ENCODE data around the gene MAP2K6. TPM values are rescaled to one million over a fixed set of nuclear protein-coding genes. Genes with fewer than 3 reads are reported as not detected.

MAP2K6 gene
- total and polyA plus RNA-seq, 2 of the 8 experiments (the other 6 are each of a cell fraction or from before 2014, with no cell fraction given) = 11.0 to 44.1 TPM

DNA sequence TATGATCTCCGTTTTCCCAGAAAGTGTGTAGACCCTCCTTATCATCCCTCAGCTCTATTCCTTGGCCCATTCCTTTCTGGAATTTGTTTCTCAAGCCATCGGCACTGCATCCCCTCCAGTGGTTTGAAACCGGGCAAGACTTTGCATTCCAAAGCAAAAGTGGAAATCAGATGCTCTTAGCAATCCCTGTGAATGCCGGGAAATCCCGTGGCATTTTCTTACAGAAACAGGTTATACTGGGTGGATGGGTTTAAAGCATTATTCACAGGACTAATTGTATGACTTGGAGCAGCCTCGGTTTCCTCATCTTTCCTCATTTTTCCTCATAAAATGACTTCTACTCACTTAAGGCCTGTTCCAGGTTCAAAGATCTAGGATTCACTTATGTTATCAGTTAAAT lies 52.0 kb downstream of the MAP2K6 start:
- peaks cover 3 to 23% (median 15%) of the 10 kb centered on the region in 4 experiments; a peak in 4 of 7 replicates for H3K4me1 ChIP-seq (replicated peaks in 1 of 4; ENCODE audit: control insufficient read depth in 3 of 4, insufficient read depth in 4 of 4, low read length in 3 of 4)
- peaks cover 0 to 13% of the 10 kb centered on the region in 2 experiments; a peak in 2 of 4 replicates for H3K79me2 ChIP-seq (ENCODE audit: control insufficient read depth in 1 of 2, insufficient read depth in 2 of 2, low read length in 2 of 2)
- H3K23ac ChIP-seq (ENCODE audit: insufficient read length) = no peak overlapping the region
- FAIRE-seq (no peak), DNase-seq (ENCODE audit: low read depth in 1 of 2, low spot score in 2 of 2) (no peak)
- no peak overlapping the region for H3K4ac ChIP-seq (replicated peaks; ENCODE audit: insufficient read length, low read depth, low read length)
- H4K5ac ChIP-seq (ENCODE audit: insufficient read length, low read depth, low read length) = no peak overlapping the region
- H2BK5ac ChIP-seq (ENCODE audit: low read depth, low read length) = no peak overlapping the region
- H3K27me3 ChIP-seq (replicated peaks in 1 of 4; ENCODE audit: control insufficient read depth in 3 of 4, extremely low read depth in 1 of 4, insufficient read depth in 3 of 4, low read length in 3 of 4) = no peaks in the 10 kb centered on the region
- 0 out of 4 replicates have a peak overlapping the region, but pooled peaks of 1 of the 2 experiments have one; percentile 20 for H3K4me2 ChIP-seq (ENCODE audit: insufficient read depth in 1 of 2, low read depth in 2 of 2, low read length in 2 of 2)
- no peaks in the 10 kb centered on the region for H3K79me1 ChIP-seq (ENCODE audit: low read depth, low read length)
- no peak overlapping the region for H2BK15ac ChIP-seq (ENCODE audit: low read length)
- ChIA-PET CTCF (ENCODE audit: partially characterized antibody) (interaction anchor here (0.6 to 1.1 kb wide), 6 partner anchors 9 to 62 kb away, joined by 3 to 4 read pairs (median 3); no protein-coding TSS in a partner anchor), POLR2A (ENCODE audit: partially characterized antibody) (interaction anchor here (0.6 to 1.8 kb wide), 5 partner anchors 10 to 56 kb away, joined by 3 to 5 read pairs (median 4); no protein-coding TSS in a partner anchor)
- H3K23me2 ChIP-seq (ENCODE audit: low read depth, low read length) = no peaks in the 10 kb centered on the region
- no peak overlapping the region for H2BK120ac ChIP-seq (replicated peaks; ENCODE audit: low read depth, low read length)
- H4K8ac ChIP-seq (ENCODE audit: extremely low read depth, insufficient read depth, low read length) = no peak overlapping the region
- H2BK12ac ChIP-seq (ENCODE audit: low read depth, low read length) = no peak overlapping the region
- no peak overlapping the region for H3K9ac ChIP-seq (replicated peaks in 1 of 4; ENCODE audit: extremely low read depth in 1 of 4, low read depth in 3 of 4, low read length in 3 of 4)
- no peak overlapping the region for H4K91ac ChIP-seq (replicated peaks; ENCODE audit: insufficient read length, low read length)
- no peak overlapping the region for H2BK20ac ChIP-seq (ENCODE audit: low read length)
- H3K14ac ChIP-seq (ENCODE audit: insufficient read length) = no peak overlapping the region
- peak overlapping the region in 1 of 4 experiments; percentile 7; a peak in 1 of 8 replicates for H3K4me3 ChIP-seq (ENCODE audit: extremely low read depth in 1 of 4, insufficient read depth in 2 of 4, low read depth in 3 of 4, low read length in 4 of 4)
- H3K9me3 ChIP-seq (ENCODE audit: insufficient read depth in 2 of 2, low read depth in 1 of 2, low read length in 1 of 2) = no peaks in the 10 kb centered on the region; a peak in 1 of 4 replicates
- no peak overlapping the region for H2AK5ac ChIP-seq (ENCODE audit: low read depth, low read length)
- 73% methylated on average over 6 of the region's 6 CpGs; no CpG with 5 or more reads in 1 of the 2 experiments for WGBS, 2 experiments (ENCODE audit: extremely low coverage in 1 of 2, insufficient coverage in 1 of 2, insufficient read length in 1 of 2, insufficient replicate concordance in 2 of 2, low coverage in 1 of 2, low lambda C conversion rate in 2 of 2, missing lambda C conversion rate in 1 of 2)
- no peak overlapping the region for H3K18ac ChIP-seq (ENCODE audit: extremely low read depth, low read length)
- peaks cover 0 to 3% (median 0%) of the 10 kb centered on the region in 4 experiments; a peak in 1 of 8 replicates for H3K36me3 ChIP-seq (ENCODE audit: control insufficient read depth in 2 of 4, insufficient read depth in 4 of 4, low read length in 3 of 4)
- no peak overlapping the region for H3K56ac ChIP-seq (replicated peaks; ENCODE audit: insufficient read length, low read depth, low read length)
- TF ChIP-seq SP1 (IDR thresholded peaks at IDR 0.05; ENCODE audit: low read depth, low read length) = 0 out of 2 replicates have a peak, but pooled peaks have one; percentile 54
- 0 out of 2 replicates have a peak, but pooled peaks have one; percentile 40 for TF ChIP-seq TEAD4 (IDR thresholded peaks at IDR 0.05; ENCODE audit: low read depth, low read length)
- TF ChIP-seq KDM5A (IDR thresholded peaks at IDR 0.05; ENCODE audit: low read length) = no peak
- no peak overlapping the region for H3K27ac ChIP-seq (ENCODE audit: low read depth, low read length)
- H2AFZ ChIP-seq (ENCODE audit: low read length) = no peak overlapping the region
- no peaks in the 10 kb centered on the region for H4K20me1 ChIP-seq (replicated peaks in 1 of 2; ENCODE audit: control insufficient read depth in 1 of 2, insufficient read depth in 2 of 2, low read length in 2 of 2)

Measured in H1 (cell line).